GF-D8 (cell line): ENCODE data around the gene NFASC.

ENCODE experiments used
- DNase-seq: peaks from one replicate; lab custom pipeline; 2025; lab: John Stamatoyannopoulos, UW

The NFASC gene

GRCh38 chr1:204983136-204983535, 112.5 kb downstream of the NFASC start:
- DNase-seq = no peak

GRCh38 chr1:204983881-204984280, 113.2 kb downstream of the NFASC start:
- no peak for DNase-seq

DNA sequence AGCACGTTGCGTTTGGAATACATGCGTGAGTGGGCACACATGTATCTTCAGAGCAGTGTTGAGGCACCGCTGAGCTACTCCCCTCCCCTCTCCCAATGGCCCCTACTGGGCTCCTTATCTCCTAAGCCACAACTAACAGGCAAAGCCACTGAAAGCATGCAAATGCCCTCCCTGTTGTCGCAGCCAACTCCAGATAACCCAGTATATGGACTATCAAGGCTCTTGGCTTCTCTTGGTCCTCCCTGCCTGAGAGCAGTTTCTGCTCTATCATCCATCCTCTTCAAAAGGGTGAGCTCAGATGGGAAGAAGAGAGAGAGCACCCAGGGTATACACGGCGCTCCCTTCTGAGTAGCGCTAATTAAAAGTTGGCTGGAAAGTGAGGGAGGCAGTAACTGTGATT, 113.8 kb downstream of the NFASC start:
- no peak for DNase-seq

DNA sequence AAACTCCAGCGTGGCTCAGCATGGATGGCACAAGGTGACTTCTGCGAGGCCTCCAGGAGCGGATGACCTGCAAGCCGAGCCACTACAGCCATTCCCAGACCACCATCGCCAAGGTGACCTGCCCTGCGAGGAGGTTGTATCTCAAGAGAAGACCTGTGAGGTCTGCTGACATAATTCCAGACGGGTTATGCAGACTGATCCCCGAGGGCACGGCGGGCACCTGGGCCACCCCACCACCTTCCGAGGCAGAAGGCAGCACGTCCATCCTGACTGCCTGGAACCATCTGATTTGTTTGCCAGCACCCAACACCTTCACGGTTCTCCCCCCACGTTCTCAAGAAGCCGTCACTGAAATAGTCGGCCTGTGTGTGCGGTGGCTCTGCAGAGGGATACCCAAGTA, 115.5 kb downstream of the NFASC start:
- no peak for DNase-seq

- no peak for DNase-seq
Observed at GRCh38 chr1:204987689-204988088, 117.0 kb downstream of the NFASC start.

DNA sequence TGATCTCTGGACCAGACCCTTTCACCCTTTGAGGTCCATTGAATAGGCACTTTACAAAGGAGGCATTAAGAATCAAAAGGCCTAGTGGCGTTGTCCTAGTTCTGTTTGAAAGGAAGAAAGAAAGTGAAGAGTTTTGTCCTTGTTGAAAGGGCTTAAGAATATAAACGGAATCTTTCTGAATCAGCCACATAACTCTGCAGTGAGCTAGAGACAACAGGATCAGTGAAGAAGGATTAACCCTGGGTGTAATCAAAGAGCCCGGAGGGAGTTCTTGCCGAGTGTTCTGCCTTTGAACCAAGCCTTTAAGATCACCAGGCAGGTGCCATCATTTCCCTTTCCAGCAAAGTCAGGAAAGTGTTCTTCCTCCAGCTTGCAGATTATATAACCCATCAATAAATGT, 117.5 kb downstream of the NFASC start:
- no peak for DNase-seq

DNA sequence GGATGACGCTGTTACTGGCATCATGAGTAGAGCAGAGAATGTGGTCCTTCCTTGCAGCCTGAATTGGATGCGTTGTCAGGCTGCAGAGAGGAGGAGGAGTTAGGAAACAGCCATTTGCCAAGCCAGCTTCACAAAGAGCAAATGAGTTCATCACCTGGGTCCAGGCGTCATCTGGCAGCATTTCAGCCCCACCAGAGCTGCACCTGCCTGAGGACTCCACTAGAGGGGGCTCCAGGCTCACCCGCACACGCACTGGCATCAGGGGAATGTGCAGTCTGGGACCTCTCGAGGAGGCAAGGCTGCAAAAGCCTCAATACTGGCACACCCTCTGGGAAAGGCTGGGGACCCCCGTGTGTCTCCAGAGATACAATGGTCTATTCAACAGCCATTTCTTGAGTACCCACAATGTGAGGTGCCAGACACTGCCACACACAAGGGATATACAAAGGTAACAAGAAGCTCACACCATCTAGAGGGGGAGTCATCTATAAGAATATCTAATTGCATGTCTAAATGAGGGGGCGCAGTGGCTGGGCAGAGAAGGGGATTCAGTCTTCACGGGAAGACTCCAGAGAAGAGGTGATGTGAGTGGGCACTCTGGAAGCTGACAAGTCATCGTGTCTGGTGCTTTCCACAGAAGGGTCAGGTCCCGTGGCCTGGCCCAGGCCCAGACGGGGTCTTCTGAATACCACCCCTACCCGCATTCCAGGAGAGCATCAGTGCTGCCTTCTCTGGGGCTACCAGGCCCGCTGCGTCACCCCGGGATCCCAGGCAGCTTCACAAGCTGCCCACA, 118.8 kb downstream of the NFASC start:
- no peak for DNase-seq

DNA sequence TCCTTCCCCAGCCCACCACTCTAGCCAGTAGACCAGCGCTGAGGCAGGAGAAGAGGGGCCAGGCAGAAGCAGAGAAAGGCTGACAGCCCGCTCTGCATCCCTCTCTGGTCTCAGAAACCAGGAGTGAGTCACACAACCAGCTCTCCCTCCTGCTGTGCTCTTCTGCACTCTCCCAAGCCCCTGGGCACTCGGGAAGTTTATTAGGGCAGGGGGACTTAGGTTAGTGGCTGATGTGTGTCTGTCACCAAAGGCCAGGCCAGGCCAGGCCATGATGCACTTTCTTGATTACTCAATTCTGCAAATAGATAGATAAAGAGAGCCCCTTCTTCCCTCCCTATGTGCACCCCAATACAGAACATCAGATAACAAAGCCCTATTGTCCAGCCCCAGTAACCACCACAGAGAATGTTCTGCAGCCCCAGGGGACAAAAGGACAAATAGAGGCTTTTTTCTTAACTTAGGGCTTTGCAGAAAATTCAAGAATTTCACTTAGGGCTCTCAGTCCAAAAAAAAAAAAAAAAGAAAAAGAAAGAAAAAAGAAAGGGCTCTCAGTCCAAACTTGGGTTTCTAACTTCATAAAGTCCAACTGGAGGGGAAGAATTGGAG, 119.5 kb downstream of the NFASC start:
- DNase-seq = no peak

DNA sequence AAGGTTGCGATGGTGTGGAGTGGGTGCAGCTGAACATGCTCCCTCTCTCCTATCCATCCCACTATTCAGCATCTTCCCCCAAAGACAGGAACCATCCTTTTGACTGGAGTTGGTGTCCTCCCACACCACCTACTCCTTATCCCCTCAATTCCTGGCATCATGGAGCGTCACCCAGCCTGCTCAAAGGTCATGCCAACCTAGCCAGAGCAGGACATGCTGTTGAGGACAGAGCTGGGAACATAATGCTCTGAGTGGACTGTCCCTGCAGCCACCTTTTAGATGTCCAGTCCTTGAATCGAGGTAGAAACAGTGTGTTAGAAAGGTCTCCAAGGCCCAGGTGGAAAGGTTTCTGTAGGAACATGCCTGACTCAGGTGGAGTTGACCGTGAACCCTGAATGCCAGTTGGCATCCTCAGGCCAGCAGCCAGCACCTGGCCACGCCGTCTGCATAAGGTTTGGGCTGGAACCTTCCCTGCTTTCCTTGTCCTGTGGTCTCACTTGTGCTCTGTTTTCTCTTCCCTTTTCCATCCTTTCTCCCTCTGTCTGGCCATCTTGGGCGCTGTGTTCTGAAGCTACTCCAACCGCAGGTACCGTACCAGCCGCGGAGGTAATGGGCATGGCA, 120.2 kb downstream of the NFASC start:
- DNase-seq = no peak

DNA sequence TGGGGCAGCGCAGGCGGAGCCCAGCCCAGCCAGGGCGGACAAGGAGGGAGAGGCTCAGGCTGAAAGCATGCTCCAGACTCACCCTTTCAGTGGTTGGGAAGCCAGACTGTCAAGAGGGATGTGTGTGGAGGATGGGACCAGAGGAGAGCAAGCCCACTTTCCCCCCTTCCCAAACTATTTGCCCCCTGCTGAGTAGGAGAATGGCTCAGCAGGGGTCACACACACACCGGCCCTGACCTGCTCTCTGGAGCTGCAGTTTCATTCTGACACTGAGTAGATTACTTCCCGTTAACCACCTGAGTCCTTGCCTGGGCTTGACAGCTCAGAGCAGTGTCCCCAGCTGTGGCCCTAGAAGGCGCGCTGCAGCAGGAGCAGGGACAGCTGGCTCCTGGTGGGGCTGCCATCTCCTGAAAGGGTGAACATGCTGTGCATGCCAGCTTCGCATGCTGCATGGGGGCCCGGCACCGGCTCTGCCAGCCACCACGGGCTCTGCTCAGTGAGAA, 120.7 kb downstream of the NFASC start:
- DNase-seq = no peak

DNA sequence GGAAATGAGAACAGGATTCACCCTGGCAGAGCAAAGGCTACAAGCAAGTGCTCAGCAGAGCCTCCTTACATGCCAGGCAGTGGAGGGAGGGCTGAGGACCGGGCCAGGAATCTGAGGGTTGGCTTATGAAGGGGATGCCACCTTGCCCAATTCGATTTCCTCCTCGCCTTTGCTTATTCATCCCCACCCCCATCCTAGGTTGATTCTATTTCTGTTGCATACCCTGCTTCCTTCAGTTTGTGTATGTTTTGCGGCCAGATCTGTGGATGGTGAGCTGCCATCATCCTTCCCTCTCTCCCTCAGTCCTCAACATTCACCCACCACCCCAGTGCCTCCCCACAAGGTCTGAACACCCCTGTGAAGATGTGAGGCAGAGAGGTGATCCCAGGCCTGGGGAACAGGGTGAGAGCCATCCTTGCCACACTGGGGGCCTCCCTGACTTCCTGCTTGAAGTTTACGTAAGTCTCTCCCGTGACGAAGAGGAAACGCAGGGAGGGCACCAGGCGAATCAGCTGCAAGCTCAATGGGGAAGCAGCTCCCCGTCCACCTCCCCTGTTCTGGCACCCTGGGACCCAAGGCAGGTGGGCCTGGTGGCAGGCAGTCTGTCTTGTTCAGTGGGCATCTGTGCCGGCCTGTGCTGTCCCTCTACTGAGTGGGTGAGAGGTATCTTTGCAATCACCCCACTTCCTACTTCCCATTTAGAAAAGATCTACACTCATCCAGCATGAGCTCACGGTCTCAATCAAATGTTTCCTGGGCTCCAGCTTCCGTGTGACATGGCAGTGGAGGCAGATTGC, 121.7 kb downstream of the NFASC start:
- DNase-seq = peak; percentile 42

- DNase-seq = no peak
Observed at GRCh38 chr1:204992998-204993314, 122.3 kb downstream of the NFASC start.

DNA sequence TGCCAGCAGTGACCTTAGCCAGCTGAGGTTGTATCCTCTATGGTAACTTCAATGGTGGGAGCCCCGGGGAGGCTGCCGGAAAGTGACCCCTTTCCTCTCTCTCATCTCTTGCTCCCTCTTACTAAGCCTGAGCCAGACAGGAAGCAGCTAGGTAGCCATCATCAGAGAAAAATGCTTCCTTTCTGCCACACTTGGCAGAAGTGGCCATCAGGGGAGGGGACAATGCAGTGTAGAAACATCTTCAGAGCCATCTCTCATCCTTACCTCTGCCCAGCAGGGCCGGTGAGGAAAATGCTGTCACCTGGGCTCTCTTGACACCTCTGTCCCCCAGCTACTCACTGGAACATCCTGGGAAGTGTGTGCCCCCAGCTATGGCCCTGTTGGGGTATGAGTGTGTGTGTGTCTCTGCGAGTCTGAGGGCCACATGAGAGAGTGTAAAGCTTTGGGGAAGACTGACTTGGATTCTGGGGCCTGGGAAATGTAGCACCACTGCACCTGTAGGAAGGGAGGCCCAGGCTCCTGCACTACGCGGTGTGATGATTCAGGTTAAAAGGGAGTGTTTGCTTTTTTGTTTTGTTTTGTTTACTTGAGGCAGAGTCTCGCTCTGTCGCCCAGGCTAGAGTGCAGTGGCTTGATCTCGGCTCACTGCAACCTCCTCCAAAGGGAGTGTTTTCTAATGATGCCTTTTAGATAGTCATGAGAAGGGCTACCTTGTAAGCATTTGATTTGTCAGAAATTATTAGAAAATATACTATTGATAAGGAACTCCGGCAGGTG, 123.6 kb downstream of the NFASC start:
- no peak for DNase-seq

DNA sequence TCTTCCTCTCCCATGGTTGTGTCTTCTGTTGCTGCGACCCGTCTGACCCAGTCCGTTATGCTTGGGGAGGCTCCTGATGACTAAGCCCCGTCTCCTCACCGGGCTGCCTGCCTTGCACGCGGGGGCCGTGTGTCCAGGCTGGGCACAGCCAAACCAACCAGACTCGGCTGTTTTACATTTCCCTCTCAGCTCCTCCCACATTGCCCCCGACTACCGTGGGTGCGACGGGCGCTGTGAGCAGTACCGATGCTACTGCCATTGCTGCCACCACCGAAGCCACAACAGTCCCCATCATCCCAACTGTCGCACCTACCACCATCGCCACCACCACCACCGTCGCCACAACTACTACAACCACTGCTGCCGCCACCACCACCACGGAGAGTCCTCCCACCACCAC, 126.3 kb downstream of the NFASC start:
- no peak for DNase-seq

DNA sequence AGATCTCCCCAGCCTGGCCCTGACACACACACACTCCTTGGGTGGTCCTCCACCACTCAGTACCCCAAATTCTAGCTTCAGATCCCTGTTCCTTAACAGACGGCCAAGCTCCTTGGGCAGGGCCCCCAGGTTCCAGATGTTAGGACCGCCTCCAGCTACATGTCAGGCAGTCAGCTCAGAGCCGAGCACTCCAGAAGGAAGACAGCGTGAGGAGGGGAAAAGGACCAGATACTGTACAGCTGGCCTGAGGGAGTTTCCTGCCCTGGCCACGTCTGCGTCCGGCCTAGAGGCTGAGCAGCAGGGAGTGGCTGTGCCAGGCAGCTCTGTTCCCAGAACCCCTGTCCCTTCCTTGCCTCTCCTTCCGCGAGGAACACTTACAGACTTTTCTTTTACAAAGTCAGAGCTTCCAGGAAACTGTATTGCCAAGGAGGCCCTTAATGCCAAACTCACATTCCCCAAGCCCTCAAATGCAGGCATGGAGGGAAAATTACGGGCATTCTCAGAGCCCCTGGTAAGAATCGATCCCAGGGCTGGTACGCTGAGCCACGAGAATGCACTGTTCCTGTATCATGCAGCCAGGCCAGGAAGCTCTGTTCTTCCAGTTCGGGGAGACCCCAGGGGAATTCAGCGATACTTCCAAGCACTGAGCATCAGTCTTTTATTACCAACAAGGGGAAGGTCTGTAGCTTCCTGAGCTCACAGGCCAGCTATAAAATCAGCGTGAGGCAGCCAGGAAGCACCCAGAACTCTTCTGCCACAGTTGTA, 127.1 kb downstream of the NFASC start:
- no peak for DNase-seq

- no peak for DNase-seq
Observed at GRCh38 chr1:205001162-205001561, 130.5 kb downstream of the NFASC start.

DNA sequence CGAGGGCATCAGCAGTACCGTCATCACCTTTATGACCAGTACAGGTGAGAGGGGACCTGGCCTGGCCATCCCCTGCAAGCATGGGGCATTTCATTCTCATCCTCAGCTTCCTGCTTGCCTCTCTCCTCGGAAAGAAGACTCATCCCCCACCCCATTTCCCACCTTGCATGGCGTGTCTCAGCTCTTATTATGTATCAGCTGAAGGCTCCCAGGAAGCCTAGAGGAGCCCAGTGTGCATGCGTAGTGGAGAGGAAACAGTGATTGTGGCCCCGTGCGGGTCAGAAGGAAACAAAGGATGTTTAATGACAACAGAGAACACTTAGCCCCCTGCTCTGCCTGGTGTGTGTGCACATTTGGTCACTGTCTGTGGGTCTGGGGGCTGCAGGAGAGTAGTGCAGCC, 132.0 kb downstream of the NFASC start:
- DNase-seq = no peak

GRCh38 chr1:205003358-205004131, 132.9 kb downstream of the NFASC start:
- DNase-seq = no peak

DNA sequence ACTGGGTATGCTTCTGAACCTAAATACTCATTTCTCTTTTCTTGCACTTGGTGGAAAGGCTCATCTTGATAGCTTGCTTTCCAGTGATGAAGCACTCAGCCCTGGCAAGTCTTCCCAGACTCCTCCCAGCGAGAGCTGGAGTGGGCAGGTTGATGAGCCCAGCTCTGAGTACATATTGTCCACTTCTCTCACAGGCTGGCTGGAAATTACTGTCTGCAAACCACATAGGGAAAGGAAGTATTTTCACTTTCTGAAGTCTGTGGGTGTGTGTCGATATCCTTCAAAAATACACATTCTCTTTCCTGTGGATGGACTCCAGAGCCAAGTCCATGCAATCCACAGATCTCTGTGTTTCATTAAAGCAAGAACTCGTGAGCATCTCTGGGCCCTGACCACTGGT, 133.7 kb downstream of the NFASC start:
- DNase-seq = no peak

DNA sequence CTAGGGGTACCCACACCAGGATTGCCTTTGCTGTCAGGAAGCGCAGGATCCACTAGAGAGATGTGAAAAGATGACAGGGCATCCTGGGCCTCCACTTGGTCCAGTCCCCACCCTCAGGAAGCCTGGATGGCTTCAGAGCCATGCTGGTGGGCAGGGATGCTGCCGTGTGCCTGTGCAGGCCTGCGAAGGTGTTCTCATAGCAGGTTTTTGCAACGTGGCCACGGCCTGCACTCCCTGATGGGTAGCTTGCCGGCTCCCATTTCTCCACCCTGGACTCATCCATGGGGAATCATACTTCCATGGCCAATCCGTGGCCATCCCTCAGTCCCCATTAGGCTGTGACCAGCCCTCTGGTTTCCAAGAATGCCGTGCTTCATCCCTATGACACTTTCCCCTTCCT, 138.2 kb downstream of the NFASC start:
- no peak for DNase-seq
